ENCODE data around the gene CEP152. TPM values are rescaled to one million over a fixed set of nuclear protein-coding genes. Genes with fewer than 3 reads are reported as not detected.

Gene CEP152
- total and polyA plus RNA-seq, 2 experiments from 2014 or later: 14.6 to 30.5 TPM

DNA sequence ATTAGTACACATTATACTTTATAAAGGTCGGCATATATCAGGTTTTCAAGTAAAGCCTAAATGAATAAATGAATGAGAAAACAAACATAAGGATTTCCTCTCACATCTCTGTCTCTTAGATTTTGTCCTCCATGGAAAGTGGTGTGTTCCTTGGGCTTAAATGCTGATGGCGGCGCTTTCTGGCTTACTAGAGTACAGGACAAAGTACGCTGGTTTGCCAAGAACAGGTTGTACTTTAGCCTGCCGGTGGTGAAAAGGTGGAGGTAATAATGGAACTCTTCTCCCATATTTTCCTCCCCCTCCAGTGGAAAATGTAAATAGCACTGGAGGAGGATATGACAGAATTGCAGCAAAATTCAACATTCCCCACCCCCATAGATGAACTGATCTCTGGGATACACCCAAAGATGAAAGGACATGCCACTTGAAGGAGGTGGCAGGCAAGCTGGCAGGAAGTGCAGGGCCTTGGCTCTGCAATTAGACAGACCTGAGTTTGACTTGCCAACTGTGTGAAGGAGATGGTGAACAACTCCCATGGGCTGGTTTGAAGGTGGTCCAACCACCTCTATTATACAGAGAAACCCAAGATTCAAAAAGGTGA, 29.3 kb downstream of the CEP152 start:
- Mint-ChIP-seq H3K27ac (no peak overlapping the region), H3K4me3 (no peak overlapping the region), H3K27me3 (ENCODE audit: insufficient read depth, low read depth, poor library complexity) (no peaks in the 10 kb centered on the region), H3K9me3 (no peaks in the 10 kb centered on the region), H3K36me3 (ENCODE audit: low read depth) (peaks cover 17% of the 10 kb centered on the region), H3K4me1 (peaks cover 7% of the 10 kb centered on the region; the same call in 2 of the 3 replicates)
- Histone ChIP-seq H4K20me1 (replicated peaks; ENCODE audit: insufficient read depth) (0 out of 2 replicates have a peak, but pooled peaks cover 4% of the 10 kb centered on the region), H3K4me2 (no peak overlapping the region), H3K27ac (ENCODE audit: low read depth) (no peak overlapping the region), H3K4me1 (ENCODE audit: insufficient read depth) (no peaks in the 10 kb centered on the region), H3K36me3 (ENCODE audit: insufficient read depth) (peaks cover 21% of the 10 kb centered on the region), H3K79me2 (replicated peaks; ENCODE audit: insufficient read depth) (no peaks in the 10 kb centered on the region), H3K9me2 (ENCODE audit: insufficient read depth) (no peaks in the 10 kb centered on the region), H3K4me3 (no peak overlapping the region), H3K27me3 (ENCODE audit: insufficient read depth) (no peaks in the 10 kb centered on the region), H2AFZ (no peak overlapping the region), H3F3A (replicated peaks; ENCODE audit: low read depth) (no peaks in the 10 kb centered on the region)
- TF ChIP-seq STAT1 (IDR thresholded peaks at IDR 0.05; ENCODE audit: unreplicated experiment): no peak
- TF ChIP-seq, protein P1, sequence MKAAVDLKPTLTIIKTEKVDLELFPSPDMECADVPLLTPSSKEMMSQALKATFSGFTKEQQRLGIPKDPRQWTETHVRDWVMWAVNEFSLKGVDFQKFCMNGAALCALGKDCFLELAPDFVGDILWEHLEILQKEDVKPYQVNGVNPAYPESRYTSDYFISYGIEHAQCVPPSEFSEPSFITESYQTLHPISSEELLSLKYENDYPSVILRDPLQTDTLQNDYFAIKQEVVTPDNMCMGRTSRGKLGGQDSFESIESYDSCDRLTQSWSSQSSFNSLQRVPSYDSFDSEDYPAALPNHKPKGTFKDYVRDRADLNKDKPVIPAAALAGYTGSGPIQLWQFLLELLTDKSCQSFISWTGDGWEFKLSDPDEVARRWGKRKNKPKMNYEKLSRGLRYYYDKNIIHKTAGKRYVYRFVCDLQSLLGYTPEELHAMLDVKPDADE (IDR thresholded peaks at IDR 0.05): no peak
- TF ChIP-seq CTCF (conservative IDR thresholded peaks at IDR 0.05; ENCODE audit: low read depth in 2 of 2): no peak
- ATAC-seq: no peak
- no peak for DNase-seq (ENCODE audit: low spot score)

GRCh38 chr15:48781017-48781416, 29.9 kb downstream of the CEP152 start:
- H3K9me3 Mint-ChIP-seq: no peaks in the 10 kb centered on the region
- no peaks in the 10 kb centered on the region for H3F3A ChIP-seq (replicated peaks; ENCODE audit: low read depth)
- H3K27ac ChIP-seq (ENCODE audit: low read depth): no peak overlapping the region
- H3K4me3 ChIP-seq: no peak overlapping the region
- H3K36me3 ChIP-seq (ENCODE audit: insufficient read depth): peaks cover 21% of the 10 kb centered on the region
- no peaks in the 10 kb centered on the region for H3K9me2 ChIP-seq (ENCODE audit: insufficient read depth)
- DNase-seq (ENCODE audit: low spot score): no peak
- peaks cover 7% of the 10 kb centered on the region; the same call in 2 of the 3 replicates for H3K4me1 Mint-ChIP-seq
- no peak overlapping the region for H3K4me2 ChIP-seq
- no peak for ATAC-seq
- H3K4me3 Mint-ChIP-seq: no peak overlapping the region
- H3K27me3 Mint-ChIP-seq (ENCODE audit: insufficient read depth, low read depth, poor library complexity): no peaks in the 10 kb centered on the region
- peaks cover 17% of the 10 kb centered on the region for H3K36me3 Mint-ChIP-seq (ENCODE audit: low read depth)
- H3K4me1 ChIP-seq (ENCODE audit: insufficient read depth): no peaks in the 10 kb centered on the region
- no peak overlapping the region for H2AFZ ChIP-seq
- TF ChIP-seq POLR2AphosphoS5 (IDR thresholded peaks at IDR 0.05; ENCODE audit: low read depth) (no peak), EZH2 (IDR thresholded peaks at IDR 0.05; ENCODE audit: low read depth, unreplicated experiment) (no peak), CTCF (conservative IDR thresholded peaks at IDR 0.05; ENCODE audit: low read depth in 2 of 2) (no peak), CREB1 (CRISPR knock-in tag; IDR thresholded peaks at IDR 0.05; ENCODE audit: low read depth) (no peak), JUNB (IDR thresholded peaks at IDR 0.05; ENCODE audit: unreplicated experiment) (no peak), STAT1 (IDR thresholded peaks at IDR 0.05; ENCODE audit: unreplicated experiment) (no peak)
- TF ChIP-seq, protein P2, sequence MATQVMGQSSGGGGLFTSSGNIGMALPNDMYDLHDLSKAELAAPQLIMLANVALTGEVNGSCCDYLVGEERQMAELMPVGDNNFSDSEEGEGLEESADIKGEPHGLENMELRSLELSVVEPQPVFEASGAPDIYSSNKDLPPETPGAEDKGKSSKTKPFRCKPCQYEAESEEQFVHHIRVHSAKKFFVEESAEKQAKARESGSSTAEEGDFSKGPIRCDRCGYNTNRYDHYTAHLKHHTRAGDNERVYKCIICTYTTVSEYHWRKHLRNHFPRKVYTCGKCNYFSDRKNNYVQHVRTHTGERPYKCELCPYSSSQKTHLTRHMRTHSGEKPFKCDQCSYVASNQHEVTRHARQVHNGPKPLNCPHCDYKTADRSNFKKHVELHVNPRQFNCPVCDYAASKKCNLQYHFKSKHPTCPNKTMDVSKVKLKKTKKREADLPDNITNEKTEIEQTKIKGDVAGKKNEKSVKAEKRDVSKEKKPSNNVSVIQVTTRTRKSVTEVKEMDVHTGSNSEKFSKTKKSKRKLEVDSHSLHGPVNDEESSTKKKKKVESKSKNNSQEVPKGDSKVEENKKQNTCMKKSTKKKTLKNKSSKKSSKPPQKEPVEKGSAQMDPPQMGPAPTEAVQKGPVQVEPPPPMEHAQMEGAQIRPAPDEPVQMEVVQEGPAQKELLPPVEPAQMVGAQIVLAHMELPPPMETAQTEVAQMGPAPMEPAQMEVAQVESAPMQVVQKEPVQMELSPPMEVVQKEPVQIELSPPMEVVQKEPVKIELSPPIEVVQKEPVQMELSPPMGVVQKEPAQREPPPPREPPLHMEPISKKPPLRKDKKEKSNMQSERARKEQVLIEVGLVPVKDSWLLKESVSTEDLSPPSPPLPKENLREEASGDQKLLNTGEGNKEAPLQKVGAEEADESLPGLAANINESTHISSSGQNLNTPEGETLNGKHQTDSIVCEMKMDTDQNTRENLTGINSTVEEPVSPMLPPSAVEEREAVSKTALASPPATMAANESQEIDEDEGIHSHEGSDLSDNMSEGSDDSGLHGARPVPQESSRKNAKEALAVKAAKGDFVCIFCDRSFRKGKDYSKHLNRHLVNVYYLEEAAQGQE (IDR thresholded peaks at IDR 0.05; ENCODE audit: unreplicated experiment): no peak
- TF ChIP-seq, protein P1 (IDR thresholded peaks at IDR 0.05): no peak
- no peak overlapping the region for H3K27ac Mint-ChIP-seq
- no peaks in the 10 kb centered on the region for H3K79me2 ChIP-seq (replicated peaks; ENCODE audit: insufficient read depth)
- H4K20me1 ChIP-seq (replicated peaks; ENCODE audit: insufficient read depth): 0 out of 2 replicates have a peak, but pooled peaks cover 4% of the 10 kb centered on the region
- no peaks in the 10 kb centered on the region for H3K27me3 ChIP-seq (ENCODE audit: insufficient read depth)

All from GM23338 (cell line).